Measurements from ENCODE around the gene JOSD1.

Gene JOSD1

GRCh38 chr22:38741576-38741975 lies 40.8 kb upstream of the JOSD1 start:
- DNase-seq (ENCODE audit: low read depth), result no peak
- H3K4me3 ChIP-seq (ENCODE audit: low read depth, low read length), result no peak overlapping the region
- no peak for TF ChIP-seq CTCF (IDR thresholded peaks at IDR 0.05; ENCODE audit: low read depth, low read length, missing control alignments)

- no peak overlapping the region for H3K4me3 ChIP-seq (ENCODE audit: low read depth, low read length)
- DNase-seq (ENCODE audit: low read depth), result no peak
- no peak for TF ChIP-seq CTCF (IDR thresholded peaks at IDR 0.05; ENCODE audit: low read depth, low read length, missing control alignments)
Observed at GRCh38 chr22:38741166-38741565, 40.4 kb upstream of the JOSD1 start.

- no peak for TF ChIP-seq CTCF (IDR thresholded peaks at IDR 0.05; ENCODE audit: low read depth, low read length, missing control alignments)
- no peak overlapping the region for H3K4me3 ChIP-seq (ENCODE audit: low read depth, low read length)
- DNase-seq (ENCODE audit: low read depth), result no peak
Observed at GRCh38 chr22:38740754-38741153, 40.0 kb upstream of the JOSD1 start.

- no peak overlapping the region for H3K4me3 ChIP-seq (ENCODE audit: low read depth, low read length)
- no peak for TF ChIP-seq CTCF (IDR thresholded peaks at IDR 0.05; ENCODE audit: low read depth, low read length, missing control alignments)
Observed at GRCh38 chr22:38740116-38740723, 39.5 kb upstream of the JOSD1 start.

GRCh38 chr22:38739300-38740055 lies 38.7 kb upstream of the JOSD1 start:
- no peak for DNase-seq (ENCODE audit: low read depth)
- no peak overlapping the region for H3K4me3 ChIP-seq (ENCODE audit: low read depth, low read length)
- TF ChIP-seq CTCF (IDR thresholded peaks at IDR 0.05; ENCODE audit: low read depth, low read length, missing control alignments), result no peak

More at GRCh38 chr22:38740116-38740723, 39.5 kb upstream of the JOSD1 start:
- DNase-seq (ENCODE audit: low read depth), result no peak

- TF ChIP-seq CTCF (IDR thresholded peaks at IDR 0.05; ENCODE audit: low read depth, low read length, missing control alignments), result no peak
- no peak for DNase-seq (ENCODE audit: low read depth)
Observed at GRCh38 chr22:38738475-38739070, 37.8 kb upstream of the JOSD1 start.

More at GRCh38 chr22:38738475-38739070, 37.8 kb upstream of the JOSD1 start:
- H3K4me3 ChIP-seq (ENCODE audit: low read depth, low read length), result no peak overlapping the region
